Lower lobe of right lung (tissue), 2 donors: Measurements from ENCODE around the gene CSTF2T. TPM values are rescaled to one million over a fixed set of nuclear protein-coding genes. Genes with fewer than 3 reads are reported as not detected.

Experiments
- ATAC-seq, 2 donors: fragments of 200-7000 bp; cut with Tn5 transposase; one replicate each; pipeline ENCODE4 v1.9.1; 2020 to 2022; ENCODE audit warnings: mild to moderate bottlenecking in 2 of 2, moderate library complexity in 2 of 2
- DNase-seq: peaks from one replicate; pipeline ENCODE4 v3.0.0-alpha.2; 2020
- H3K27ac ChIP-seq: fragments of 200-600 bp; one replicate; pipeline ENCODE4 v1.8.0; 2022
- H3K27me3 ChIP-seq: fragments of 200-600 bp; one replicate; pipeline ENCODE4 v1.8.0; 2022; ENCODE audit warnings: low read depth
- H3K36me3 ChIP-seq: fragments of 200-600 bp; one replicate; pipeline ENCODE4 v1.8.0; 2022; ENCODE audit warnings: mild to moderate bottlenecking
- H3K4me1 ChIP-seq: fragments of 200-600 bp; one replicate; pipeline ENCODE4 v1.8.0; 2022
- H3K4me3 ChIP-seq: fragments of 200-600 bp; one replicate; pipeline ENCODE4 v1.8.0; 2022; ENCODE audit warnings: mild to moderate bottlenecking
- H3K9me3 ChIP-seq: fragments of 200-600 bp; one replicate; pipeline ENCODE4 v1.8.0; 2022
- intact Hi-C: fragments of 100-400 bp; cut with DNase I; formaldehyde crosslinking; loops from one replicate; pipeline ENCODE4 v1.11.0; 2022
- total RNA-seq: library from RNA; stranded (reverse); fragmentation: NEBNext Ultra II Directional; extraction: Animal tissue kit (Norgen Biotek cat#: 25700); gene quantifications from one replicate; pipeline ENCODE4 v1.2.1, GENCODE V29; 2021
- TF ChIP-seq, protein P1 (sequence below): fragments of 200-600 bp; IDR thresholded peaks from one replicate; pipeline ENCODE4 v1.8.0; 2022; ENCODE audit warnings: antibody characterized with exemption, mild to moderate bottlenecking
- donor health status: DM: no; HTN: yes; CAD: no; lungs with severe emphysema.

The CSTF2T gene
- total RNA-seq, 1 donor from 2014 or later = 16.4 TPM

- ATAC-seq = no peak
- TF ChIP-seq, protein P1, sequence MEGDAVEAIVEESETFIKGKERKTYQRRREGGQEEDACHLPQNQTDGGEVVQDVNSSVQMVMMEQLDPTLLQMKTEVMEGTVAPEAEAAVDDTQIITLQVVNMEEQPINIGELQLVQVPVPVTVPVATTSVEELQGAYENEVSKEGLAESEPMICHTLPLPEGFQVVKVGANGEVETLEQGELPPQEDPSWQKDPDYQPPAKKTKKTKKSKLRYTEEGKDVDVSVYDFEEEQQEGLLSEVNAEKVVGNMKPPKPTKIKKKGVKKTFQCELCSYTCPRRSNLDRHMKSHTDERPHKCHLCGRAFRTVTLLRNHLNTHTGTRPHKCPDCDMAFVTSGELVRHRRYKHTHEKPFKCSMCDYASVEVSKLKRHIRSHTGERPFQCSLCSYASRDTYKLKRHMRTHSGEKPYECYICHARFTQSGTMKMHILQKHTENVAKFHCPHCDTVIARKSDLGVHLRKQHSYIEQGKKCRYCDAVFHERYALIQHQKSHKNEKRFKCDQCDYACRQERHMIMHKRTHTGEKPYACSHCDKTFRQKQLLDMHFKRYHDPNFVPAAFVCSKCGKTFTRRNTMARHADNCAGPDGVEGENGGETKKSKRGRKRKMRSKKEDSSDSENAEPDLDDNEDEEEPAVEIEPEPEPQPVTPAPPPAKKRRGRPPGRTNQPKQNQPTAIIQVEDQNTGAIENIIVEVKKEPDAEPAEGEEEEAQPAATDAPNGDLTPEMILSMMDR = no peak
- Histone ChIP-seq H3K36me3 (no peaks in the 10 kb centered on the region), H3K9me3 (peaks cover 5% of the 10 kb centered on the region), H3K27me3 (no peaks in the 10 kb centered on the region), H3K4me3 (no peak overlapping the region), H3K27ac (no peak overlapping the region), H3K4me1 (no peaks in the 10 kb centered on the region)
- no peak for DNase-seq
- intact Hi-C loops = no loop called here
These were observed 27.3 kb downstream of the CSTF2T start for GRCh38 chr10:51672039-51672535.

- no peak overlapping the region for H3K27ac ChIP-seq
- no peaks in the 10 kb centered on the region for H3K27me3 ChIP-seq
- peaks cover 5% of the 10 kb centered on the region for H3K9me3 ChIP-seq
- TF ChIP-seq, protein P1 = no peak
- ATAC-seq (no peak), DNase-seq (no peak)
- no peaks in the 10 kb centered on the region for H3K4me1 ChIP-seq
- intact Hi-C loops = no loop called here
- no peak overlapping the region for H3K4me3 ChIP-seq
- no peaks in the 10 kb centered on the region for H3K36me3 ChIP-seq
These were observed 30.4 kb downstream of the CSTF2T start for GRCh38 chr10:51669041-51669440.

- intact Hi-C loops = no loop called here
- H3K27me3 ChIP-seq = no peaks in the 10 kb centered on the region
- no peaks in the 10 kb centered on the region for H3K36me3 ChIP-seq
- TF ChIP-seq, protein P1 = no peak
- no peak for ATAC-seq
- no peaks in the 10 kb centered on the region for H3K4me1 ChIP-seq
- H3K9me3 ChIP-seq = peaks cover 5% of the 10 kb centered on the region
- no peak for DNase-seq
- H3K4me3 ChIP-seq = no peak overlapping the region
- no peak overlapping the region for H3K27ac ChIP-seq
These were observed 31.1 kb downstream of the CSTF2T start for GRCh38 chr10:51668336-51668689.

DNA sequence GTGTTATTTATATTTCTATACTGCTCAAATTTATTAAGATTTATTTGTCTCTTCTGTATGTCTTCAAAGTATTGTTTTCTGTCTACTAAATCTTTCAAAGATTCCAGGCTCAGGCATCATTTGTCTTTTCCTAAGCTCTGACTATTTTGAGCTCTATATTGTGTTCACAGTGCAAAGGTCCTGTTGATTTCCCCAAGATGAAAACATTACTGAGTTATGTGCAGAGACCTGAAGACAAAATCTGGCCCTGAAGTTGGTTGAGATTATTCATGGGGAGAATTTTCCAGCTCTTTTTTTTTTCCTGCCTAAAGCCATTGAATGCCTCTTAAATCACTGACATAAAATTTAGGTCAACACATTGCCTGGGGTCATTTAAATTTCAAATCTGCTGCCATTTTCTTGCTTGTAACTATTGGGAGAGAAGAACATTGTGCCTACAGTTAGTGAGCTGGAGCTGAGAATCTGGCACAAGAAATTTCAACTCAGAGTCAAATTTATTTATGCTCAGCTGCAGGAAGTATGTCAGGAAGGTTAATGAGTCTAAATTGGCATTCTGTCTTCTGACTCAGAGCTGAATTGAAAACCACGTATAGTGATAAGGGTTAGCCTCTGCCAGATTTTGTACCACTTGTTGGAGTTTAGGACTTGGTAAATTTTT, 31.6 kb downstream of the CSTF2T start:
- H3K4me1 ChIP-seq = no peaks in the 10 kb centered on the region
- TF ChIP-seq, protein P1 = no peak
- DNase-seq (no peak), ATAC-seq (no peak)
- no peak overlapping the region for H3K27ac ChIP-seq
- no peaks in the 10 kb centered on the region for H3K36me3 ChIP-seq
- H3K4me3 ChIP-seq = no peak overlapping the region
- intact Hi-C loops = no loop called here
- H3K27me3 ChIP-seq = no peaks in the 10 kb centered on the region
- H3K9me3 ChIP-seq = peaks cover 5% of the 10 kb centered on the region

- DNase-seq (no peak), ATAC-seq (no peak)
- no peak overlapping the region for H3K27ac ChIP-seq
- TF ChIP-seq, protein P1 = no peak
- intact Hi-C loops = no loop called here
- H3K4me3 ChIP-seq = no peak overlapping the region
- no peaks in the 10 kb centered on the region for H3K27me3 ChIP-seq
- H3K4me1 ChIP-seq = no peaks in the 10 kb centered on the region
- H3K9me3 ChIP-seq = no peaks in the 10 kb centered on the region
- no peaks in the 10 kb centered on the region for H3K36me3 ChIP-seq
These were observed 32.9 kb downstream of the CSTF2T start for GRCh38 chr10:51666456-51666855.
